Ishikawa (cell line): ENCODE results near the gene MSANTD1.

Source experiments
- CEBPB ChIP-seq: IDR thresholded peaks from 2 replicates; pipeline ENCODE4 v1.6.1; 2012
- CREB1 ChIP-seq: IDR thresholded peaks from 2 replicates; pipeline ENCODE4 v1.6.1; 2012; ENCODE audit warnings: low read depth
- EGR1 ChIP-seq: IDR thresholded peaks from 2 replicates; pipeline ENCODE4 v1.6.1; 2012
- EP300 ChIP-seq: IDR thresholded peaks from 2 replicates; pipeline ENCODE4 v1.6.1; 2012; ENCODE audit warnings: borderline replicate concordance
- FOXM1 ChIP-seq: IDR thresholded peaks from 2 replicates; pipeline ENCODE4 v1.6.1; 2012; ENCODE audit warnings: low read depth, borderline replicate concordance
- MAX ChIP-seq: IDR thresholded peaks from 2 replicates; pipeline ENCODE4 v1.6.1; 2012
- NFIC ChIP-seq: IDR thresholded peaks from 2 replicates; pipeline ENCODE4 v1.6.1; 2012
- RAD21 ChIP-seq: IDR thresholded peaks from 2 replicates; pipeline ENCODE4 v1.6.1; 2012; ENCODE audit warnings: low read depth
- REST ChIP-seq: IDR thresholded peaks from 2 replicates; pipeline ENCODE4 v1.6.1; 2012; ENCODE audit warnings: low read depth, mild to moderate bottlenecking
- TAF1 ChIP-seq: IDR thresholded peaks from 2 replicates; pipeline ENCODE4 v1.6.1; 2012; ENCODE audit warnings: low read depth, mild to moderate bottlenecking
- TCF12 ChIP-seq: IDR thresholded peaks from 2 replicates; pipeline ENCODE4 v1.6.1; 2012; ENCODE audit warnings: low read depth
- TEAD4 ChIP-seq: IDR thresholded peaks from 2 replicates; pipeline ENCODE4 v1.6.1; 2012
- USF1 ChIP-seq: IDR thresholded peaks from 2 replicates; pipeline ENCODE4 v1.6.1; 2012
- YY1 ChIP-seq: IDR thresholded peaks from 2 replicates; pipeline ENCODE4 v1.6.1; 2012; ENCODE audit warnings: low read depth
- ZBTB7A ChIP-seq: IDR thresholded peaks from 2 replicates; pipeline ENCODE4 v1.6.1; 2012; ENCODE audit warnings: low read depth

MSANTD1 gene

GRCh38 chr4:3240936-3241522 is 7.9 kb upstream of the MSANTD1 start:
- no peak for TF ChIP-seq USF1
- TF ChIP-seq TCF12, result no peak
- no peak for TF ChIP-seq CREB1
- no peak for TF ChIP-seq FOXM1
- TF ChIP-seq TAF1, result no peak
- no peak for TF ChIP-seq RAD21
- no peak for TF ChIP-seq CEBPB
- TF ChIP-seq EGR1, result no peak
- no peak for TF ChIP-seq EP300
- no peak for TF ChIP-seq ZBTB7A
- TF ChIP-seq REST, result no peak
- TF ChIP-seq NFIC, result no peak
- no peak for TF ChIP-seq YY1
- no peak for TF ChIP-seq TEAD4
- TF ChIP-seq MAX, result no peak

- TF ChIP-seq MAX, result no peak
- no peak for TF ChIP-seq NFIC
- TF ChIP-seq USF1, result no peak
- TF ChIP-seq CEBPB, result no peak
- no peak for TF ChIP-seq YY1
- TF ChIP-seq EGR1, result no peak
- TF ChIP-seq FOXM1, result no peak
- TF ChIP-seq REST, result no peak
- TF ChIP-seq TCF12, result no peak
- no peak for TF ChIP-seq TAF1
- no peak for TF ChIP-seq CREB1
- TF ChIP-seq ZBTB7A, result no peak
- no peak for TF ChIP-seq EP300
- TF ChIP-seq RAD21, result no peak
- no peak for TF ChIP-seq TEAD4
Measured at GRCh38 chr4:3241898-3242524, 6.9 kb upstream of the MSANTD1 start.

GRCh38 chr4:3243136-3243780 is 5.7 kb upstream of the MSANTD1 start:
- no peak for TF ChIP-seq NFIC
- no peak for TF ChIP-seq YY1
- TF ChIP-seq MAX, result peak; percentile 41; the same call in 1 of the 2 replicates
- no peak for TF ChIP-seq USF1

- TF ChIP-seq YY1 (no peak), EP300 (no peak), MAX (no peak), TEAD4 (no peak), TCF12 (no peak), TAF1 (no peak), FOXM1 (no peak), USF1 (no peak), EGR1 (no peak), RAD21 (no peak), CREB1 (no peak), CEBPB (no peak), ZBTB7A (no peak), NFIC (no peak), REST (no peak)
Measured at GRCh38 chr4:3244002-3244401, 5.0 kb upstream of the MSANTD1 start.
